ENCODE data around the gene KMT5B. TPM values are rescaled to one million over a fixed set of nuclear protein-coding genes. Genes with fewer than 3 reads are reported as not detected.

The KMT5B gene
- total RNA-seq, 2 donors from 2014 or later, result 20.7 to 29.8 TPM

DNA sequence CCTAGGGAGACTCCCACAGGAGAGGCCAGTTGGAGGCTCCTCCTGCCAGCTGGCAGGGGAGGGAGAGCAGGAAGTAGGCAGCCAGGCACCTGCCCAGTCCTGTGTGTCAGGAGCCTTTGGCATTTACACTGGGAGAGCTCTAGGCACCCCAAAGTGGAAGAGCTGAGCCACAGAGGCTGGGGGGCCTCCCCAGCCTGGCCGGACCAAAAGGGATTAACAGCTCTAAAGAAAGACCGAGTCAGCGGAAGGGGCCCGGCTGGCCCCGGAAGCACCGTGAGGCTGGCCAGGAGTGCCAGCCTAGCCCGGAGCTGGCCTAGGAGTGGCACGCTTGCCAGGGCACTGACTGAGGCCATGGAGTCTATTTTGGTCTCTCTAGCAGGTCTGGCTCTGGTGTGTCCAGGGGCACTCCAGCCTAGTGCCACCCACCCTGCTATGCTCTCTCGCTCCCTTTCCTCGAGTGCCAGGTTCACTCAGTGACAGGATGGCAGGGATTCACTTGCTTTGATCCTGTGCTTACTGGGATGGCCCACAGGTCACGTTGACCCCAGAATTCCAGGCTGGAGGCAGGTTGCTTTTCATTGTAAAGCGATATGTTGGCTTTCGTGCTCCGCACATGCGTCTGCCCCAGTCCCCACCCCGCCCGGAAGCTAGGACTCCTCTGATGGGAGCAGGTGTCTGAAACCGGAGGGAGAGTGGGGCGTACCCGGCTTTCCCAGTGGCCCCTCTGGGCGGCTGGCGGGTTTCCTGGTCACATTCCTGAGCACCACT lies 3.3 kb upstream of the KMT5B start:
- H3K27ac ChIP-seq, result peak overlapping the region in 1 of 2 donors; percentile 2
- no peak for ATAC-seq (ENCODE audit: insufficient number of reproducible peaks, low FRiP score, low read depth)
- TF ChIP-seq, protein P1, sequence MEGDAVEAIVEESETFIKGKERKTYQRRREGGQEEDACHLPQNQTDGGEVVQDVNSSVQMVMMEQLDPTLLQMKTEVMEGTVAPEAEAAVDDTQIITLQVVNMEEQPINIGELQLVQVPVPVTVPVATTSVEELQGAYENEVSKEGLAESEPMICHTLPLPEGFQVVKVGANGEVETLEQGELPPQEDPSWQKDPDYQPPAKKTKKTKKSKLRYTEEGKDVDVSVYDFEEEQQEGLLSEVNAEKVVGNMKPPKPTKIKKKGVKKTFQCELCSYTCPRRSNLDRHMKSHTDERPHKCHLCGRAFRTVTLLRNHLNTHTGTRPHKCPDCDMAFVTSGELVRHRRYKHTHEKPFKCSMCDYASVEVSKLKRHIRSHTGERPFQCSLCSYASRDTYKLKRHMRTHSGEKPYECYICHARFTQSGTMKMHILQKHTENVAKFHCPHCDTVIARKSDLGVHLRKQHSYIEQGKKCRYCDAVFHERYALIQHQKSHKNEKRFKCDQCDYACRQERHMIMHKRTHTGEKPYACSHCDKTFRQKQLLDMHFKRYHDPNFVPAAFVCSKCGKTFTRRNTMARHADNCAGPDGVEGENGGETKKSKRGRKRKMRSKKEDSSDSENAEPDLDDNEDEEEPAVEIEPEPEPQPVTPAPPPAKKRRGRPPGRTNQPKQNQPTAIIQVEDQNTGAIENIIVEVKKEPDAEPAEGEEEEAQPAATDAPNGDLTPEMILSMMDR (IDR thresholded peaks at IDR 0.05), result no peak

GRCh38 chr11:68215524-68216170 lies 2.6 kb upstream of the KMT5B start:
- Histone ChIP-seq H3K4me3 (no peak overlapping the region), H3K27me3 (replicated peaks; ENCODE audit: insufficient read depth) (no peaks in the 10 kb centered on the region), H3K27ac (peak overlapping the region in 1 of 2 donors; percentile 2), H3K4me1 (ENCODE audit: control insufficient read depth in 1 of 2, low read depth in 2 of 2) (peaks cover 8 to 36% of the 10 kb centered on the region in 2 donors), H3K9me3 (no peaks in the 10 kb centered on the region), H3K36me3 (no peaks in the 10 kb centered on the region)
- DNase-seq (ENCODE audit: low spot score), result no peak
- TF ChIP-seq, protein P1 (IDR thresholded peaks at IDR 0.05), result no peak
- ATAC-seq (ENCODE audit: insufficient number of reproducible peaks, low FRiP score, low read depth), result no peak

More for the DNA sequence above, 3.3 kb upstream of the KMT5B start:
- no peaks in the 10 kb centered on the region for H3K9me3 ChIP-seq
- no peak overlapping the region for H3K4me3 ChIP-seq
- H3K36me3 ChIP-seq, result no peaks in the 10 kb centered on the region
- DNase-seq (ENCODE audit: low spot score), result no peak
- H3K4me1 ChIP-seq (ENCODE audit: control insufficient read depth in 1 of 2, low read depth in 2 of 2), result peaks cover 7 to 29% of the 10 kb centered on the region in 2 donors
- no peaks in the 10 kb centered on the region for H3K27me3 ChIP-seq (replicated peaks; ENCODE audit: insufficient read depth)

GRCh38 chr11:68215087-68215445 lies 2.0 kb upstream of the KMT5B start:
- DNase-seq (ENCODE audit: low spot score) (no peak), ATAC-seq (ENCODE audit: insufficient number of reproducible peaks, low FRiP score, low read depth) (no peak)
- Histone ChIP-seq H3K4me1 (ENCODE audit: control insufficient read depth in 1 of 2, low read depth in 2 of 2) (peaks cover 11 to 37% of the 10 kb centered on the region in 2 donors), H3K27me3 (replicated peaks; ENCODE audit: insufficient read depth) (no peaks in the 10 kb centered on the region), H3K27ac (no peak overlapping the region), H3K36me3 (no peaks in the 10 kb centered on the region), H3K9me3 (no peaks in the 10 kb centered on the region), H3K4me3 (no peak overlapping the region)
- TF ChIP-seq, protein P1 (IDR thresholded peaks at IDR 0.05), result no peak

DNA sequence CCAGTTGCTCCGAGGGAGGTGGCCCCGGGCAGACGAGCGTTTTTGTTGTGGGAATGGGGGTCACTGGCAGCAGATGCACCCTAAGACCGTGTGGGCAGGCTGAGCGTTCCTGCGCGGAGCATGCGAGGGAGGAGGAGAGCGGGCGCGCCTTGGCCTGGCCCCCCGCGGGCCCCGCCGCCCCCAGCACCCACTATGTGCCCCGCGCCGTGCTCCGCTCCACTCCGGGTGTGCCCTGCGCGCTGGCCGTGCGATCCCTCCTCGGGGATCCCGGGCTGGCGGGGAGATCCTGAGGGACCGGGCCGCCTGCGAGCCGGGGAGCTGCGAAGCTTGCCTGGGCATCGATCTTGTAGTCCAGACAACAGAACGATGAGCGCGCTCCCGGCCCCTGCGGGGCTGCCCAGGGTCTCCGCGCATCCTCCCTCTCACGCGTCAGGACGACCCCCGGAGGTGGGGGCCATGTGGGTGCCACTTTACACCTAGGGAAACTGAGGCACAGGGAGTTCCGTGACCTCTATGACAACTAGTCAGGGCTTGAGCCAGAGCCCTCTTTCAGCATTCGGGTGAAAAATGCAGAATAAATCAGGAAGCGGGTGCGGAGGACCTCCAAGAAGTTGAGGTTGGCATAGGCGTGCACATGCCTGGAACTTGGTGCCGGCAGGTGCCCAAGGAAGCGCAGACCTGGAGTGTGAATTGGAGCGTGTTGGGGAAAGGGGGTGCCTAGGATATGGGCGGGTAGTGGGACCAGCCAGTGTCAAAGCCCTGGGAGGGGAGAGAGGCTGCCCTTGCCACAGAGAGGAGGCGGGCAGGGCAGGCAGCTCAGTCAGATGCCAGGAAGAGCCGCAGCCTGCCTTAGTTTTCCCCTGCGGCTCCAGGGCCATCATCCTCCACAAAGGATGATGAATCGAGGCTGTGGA lies 1.3 kb upstream of the KMT5B start:
- no peaks in the 10 kb centered on the region for H3K27me3 ChIP-seq (replicated peaks; ENCODE audit: insufficient read depth)
- peak overlapping the region; percentile 97 to 98 for H3K27ac ChIP-seq
- no peaks in the 10 kb centered on the region for H3K9me3 ChIP-seq
- peaks cover 12 to 43% of the 10 kb centered on the region in 2 donors for H3K4me1 ChIP-seq (ENCODE audit: control insufficient read depth in 1 of 2, low read depth in 2 of 2)
- DNase-seq (ENCODE audit: low spot score) (no peak), ATAC-seq (ENCODE audit: insufficient number of reproducible peaks, low FRiP score, low read depth) (peak; percentile 6)
- H3K4me3 ChIP-seq, result peak overlapping the region; percentile 79
- H3K36me3 ChIP-seq, result no peaks in the 10 kb centered on the region
- TF ChIP-seq, protein P1 (IDR thresholded peaks at IDR 0.05), result no peak

All from thoracic aorta (tissue), 2 donors.